WTC11 (cell line): ENCODE data around the gene ISOC2.

Experiments used
- MXD4 ChIP-seq: fragments of 250-450 bp; sonication (Bioruptor Pico); IDR thresholded peaks from 2 replicates; pipeline ENCODE4 v1.8.0; 2021; ENCODE audit warnings: mild to moderate bottlenecking, moderate library complexity, borderline replicate concordance
- TF ChIP-seq, protein P1 (sequence below): fragments of 200-600 bp; IDR thresholded peaks from 2 replicates; pipeline ENCODE4 v1.8.0; 2022; ENCODE audit warnings: antibody characterized with exemption

DNA sequence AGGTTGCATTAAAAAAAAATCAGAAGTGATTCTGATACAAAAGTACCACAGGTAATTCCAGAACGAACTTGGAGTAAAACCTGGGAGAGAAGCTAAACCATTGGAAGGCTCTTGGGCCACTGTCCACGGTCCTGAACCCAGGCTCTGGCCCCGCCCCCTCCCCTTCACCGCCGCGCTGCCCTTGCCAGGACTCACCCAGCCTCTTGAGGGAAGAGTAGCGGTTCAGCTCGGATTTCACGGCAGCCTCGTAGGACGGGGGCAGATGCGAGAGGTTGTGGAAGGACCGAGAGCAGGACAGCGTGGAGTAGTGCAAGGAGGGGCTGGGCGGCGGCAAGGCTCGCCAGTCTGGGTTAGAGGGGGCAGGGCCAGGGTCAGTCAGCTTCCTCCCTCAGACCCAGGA lies 24.0 kb downstream of the ISOC2 start:
- no peak for TF ChIP-seq MXD4
- TF ChIP-seq, protein P1, sequence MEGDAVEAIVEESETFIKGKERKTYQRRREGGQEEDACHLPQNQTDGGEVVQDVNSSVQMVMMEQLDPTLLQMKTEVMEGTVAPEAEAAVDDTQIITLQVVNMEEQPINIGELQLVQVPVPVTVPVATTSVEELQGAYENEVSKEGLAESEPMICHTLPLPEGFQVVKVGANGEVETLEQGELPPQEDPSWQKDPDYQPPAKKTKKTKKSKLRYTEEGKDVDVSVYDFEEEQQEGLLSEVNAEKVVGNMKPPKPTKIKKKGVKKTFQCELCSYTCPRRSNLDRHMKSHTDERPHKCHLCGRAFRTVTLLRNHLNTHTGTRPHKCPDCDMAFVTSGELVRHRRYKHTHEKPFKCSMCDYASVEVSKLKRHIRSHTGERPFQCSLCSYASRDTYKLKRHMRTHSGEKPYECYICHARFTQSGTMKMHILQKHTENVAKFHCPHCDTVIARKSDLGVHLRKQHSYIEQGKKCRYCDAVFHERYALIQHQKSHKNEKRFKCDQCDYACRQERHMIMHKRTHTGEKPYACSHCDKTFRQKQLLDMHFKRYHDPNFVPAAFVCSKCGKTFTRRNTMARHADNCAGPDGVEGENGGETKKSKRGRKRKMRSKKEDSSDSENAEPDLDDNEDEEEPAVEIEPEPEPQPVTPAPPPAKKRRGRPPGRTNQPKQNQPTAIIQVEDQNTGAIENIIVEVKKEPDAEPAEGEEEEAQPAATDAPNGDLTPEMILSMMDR, result no peak
